Tibial nerve (tissue), 4 donors: ENCODE data around the gene MISP.

Experiments used
- CTCF ChIP-seq, 5 experiments: fragments of 200-600 bp in 3 of 5; fragments of 450-650 bp in 2 of 5; sonication (generic) in 3 of 5; IDR thresholded peaks; one replicate each; pipeline ENCODE4 v1.5.1; 2016 to 2019; ENCODE audit warnings: antibody characterized with exemption in 5 of 5, mild to moderate bottlenecking in 3 of 5, moderate library complexity in 2 of 5
- EP300 ChIP-seq, 2 donors: sonication (generic); formaldehyde crosslinking; IDR thresholded peaks; one replicate each; pipeline ENCODE4 v1.6.1; 2017; ENCODE audit warnings: antibody characterized with exemption in 2 of 2, mild to moderate bottlenecking in 1 of 2
- POLR2A ChIP-seq, 2 donors: fragments of 450-650 bp; IDR thresholded peaks; one replicate each; pipeline ENCODE4 v1.6.1; 2017; ENCODE audit warnings: antibody characterized with exemption in 2 of 2, mild to moderate bottlenecking in 2 of 2, moderate library complexity in 2 of 2

- no peak for TF ChIP-seq POLR2A (IDR thresholded peaks at IDR 0.05)
- TF ChIP-seq CTCF (IDR thresholded peaks at IDR 0.05) = no peak
- TF ChIP-seq EP300 (IDR thresholded peaks at IDR 0.05) = no peak
Measured at GRCh38 chr19:768424-768823, 17.5 kb downstream of the MISP start.
